GM12878 (cell line): ENCODE measurements around the gene ABHD12B.

Experiments
- EGR1 ChIP-seq, 2 experiments: IDR thresholded peaks; 1 replicate in 1 of 2; 2 replicates in 1 of 2; pipeline ENCODE4 v1.6.1; 2011 to 2012; ENCODE audit warnings: low read depth in 2 of 2, low read length in 2 of 2, borderline replicate concordance in 1 of 2, mild to moderate bottlenecking in 1 of 2, moderate library complexity in 1 of 2
- EP300 ChIP-seq, 2 experiments: fragments of 150-350 bp in 1 of 2; IDR thresholded peaks; 2 replicates each; pipeline ENCODE4 v1.6.1; 2011 to 2012; ENCODE audit warnings: low read depth in 2 of 2, low read length in 2 of 2, borderline replicate concordance in 1 of 2, improper control_type of control experiment in 1 of 2, inconsistent platforms in 1 of 2; ENCODE audit not compliant: control insufficient read depth in 1 of 2
- HCFC1 ChIP-seq: fragments of 150-350 bp; IDR thresholded peaks from 2 replicates; pipeline ENCODE4 v1.6.1; 2014; ENCODE audit warnings: low read length
- JUNB ChIP-seq: IDR thresholded peaks from 2 replicates; pipeline ENCODE4 v1.6.1; 2016; ENCODE audit warnings: antibody characterized with exemption, mild to moderate bottlenecking
- KDM1A ChIP-seq: fragments of 200-600 bp; sonication (generic); IDR thresholded peaks from 2 replicates; pipeline ENCODE4 v1.6.1; 2016; ENCODE audit warnings: borderline replicate concordance
- MEF2A ChIP-seq: IDR thresholded peaks from 2 replicates; pipeline ENCODE4 v1.6.1; 2011; ENCODE audit warnings: low read depth, mild to moderate bottlenecking, low read length, moderate library complexity; ENCODE audit not compliant: insufficient read depth
- MXI1 ChIP-seq: fragments of 150-350 bp; IDR thresholded peaks from 2 replicates; pipeline ENCODE4 v1.6.1; 2011; ENCODE audit warnings: low read depth, mild to moderate bottlenecking, inconsistent platforms, low read length, improper control_type of control experiment
- NBN ChIP-seq: fragments of 450-650 bp; IDR thresholded peaks from 2 replicates; pipeline ENCODE4 v1.6.1; 2016
- SIN3A ChIP-seq: IDR thresholded peaks from 2 replicates; pipeline ENCODE4 v1.6.1; 2012; ENCODE audit warnings: low read depth, low read length, improper control_type of control experiment
- TAF1 ChIP-seq: IDR thresholded peaks from 2 replicates; pipeline ENCODE4 v1.6.1; 2011; ENCODE audit warnings: mild to moderate bottlenecking, low read depth, low read length, borderline replicate concordance
- TCF12 ChIP-seq: IDR thresholded peaks from 2 replicates; pipeline ENCODE4 v1.6.1; 2011; ENCODE audit warnings: low read depth, mild to moderate bottlenecking, low read length
- TF ChIP-seq, protein P1 (sequence below), 3 experiments: IDR thresholded peaks in 2 of 3; conservative IDR thresholded peaks in 1 of 3; 2 replicates each; pipeline ENCODE4 v1.5.1; 2011; ENCODE audit warnings: low read depth in 3 of 3, low read length in 3 of 3, mild to moderate bottlenecking in 3 of 3, control low read depth in 2 of 3, moderate library complexity in 2 of 3, inconsistent platforms in 1 of 3, mixed read lengths in 1 of 3; ENCODE audit not compliant: control insufficient read depth in 2 of 3, insufficient read depth in 1 of 3; ENCODE audit errors: extremely low read depth in 1 of 3
- TF ChIP-seq, protein P2 (sequence below): IDR thresholded peaks from 2 replicates; pipeline ENCODE4 v1.6.1; 2012; ENCODE audit warnings: mild to moderate bottlenecking, low read depth, low read length
- TF ChIP-seq, protein P3 (sequence below): IDR thresholded peaks from 2 replicates; pipeline ENCODE4 v1.6.1; 2012; ENCODE audit warnings: low read depth, low read length, improper control_type of control experiment

DNA sequence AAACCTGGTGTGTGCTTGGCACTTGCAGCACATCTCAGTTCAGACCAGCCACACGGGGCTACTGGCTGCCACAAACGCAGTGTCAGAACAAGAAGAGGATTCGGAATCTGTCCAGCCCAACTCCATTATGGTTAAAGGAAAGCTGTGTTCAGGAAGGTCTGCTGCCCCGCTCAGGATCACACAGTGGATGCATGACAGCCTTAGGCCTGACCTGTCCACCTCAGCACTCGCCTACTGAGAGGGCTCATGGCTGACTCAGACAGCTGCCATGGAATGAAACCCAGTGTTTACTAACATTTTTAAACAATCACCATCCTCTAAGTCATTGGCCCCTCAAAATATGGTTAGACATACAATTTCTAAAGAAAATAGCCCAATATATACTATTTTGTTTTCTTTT, 35.3 kb upstream of the ABHD12B start:
- TF ChIP-seq KDM1A: no peak
- TF ChIP-seq, protein P1, sequence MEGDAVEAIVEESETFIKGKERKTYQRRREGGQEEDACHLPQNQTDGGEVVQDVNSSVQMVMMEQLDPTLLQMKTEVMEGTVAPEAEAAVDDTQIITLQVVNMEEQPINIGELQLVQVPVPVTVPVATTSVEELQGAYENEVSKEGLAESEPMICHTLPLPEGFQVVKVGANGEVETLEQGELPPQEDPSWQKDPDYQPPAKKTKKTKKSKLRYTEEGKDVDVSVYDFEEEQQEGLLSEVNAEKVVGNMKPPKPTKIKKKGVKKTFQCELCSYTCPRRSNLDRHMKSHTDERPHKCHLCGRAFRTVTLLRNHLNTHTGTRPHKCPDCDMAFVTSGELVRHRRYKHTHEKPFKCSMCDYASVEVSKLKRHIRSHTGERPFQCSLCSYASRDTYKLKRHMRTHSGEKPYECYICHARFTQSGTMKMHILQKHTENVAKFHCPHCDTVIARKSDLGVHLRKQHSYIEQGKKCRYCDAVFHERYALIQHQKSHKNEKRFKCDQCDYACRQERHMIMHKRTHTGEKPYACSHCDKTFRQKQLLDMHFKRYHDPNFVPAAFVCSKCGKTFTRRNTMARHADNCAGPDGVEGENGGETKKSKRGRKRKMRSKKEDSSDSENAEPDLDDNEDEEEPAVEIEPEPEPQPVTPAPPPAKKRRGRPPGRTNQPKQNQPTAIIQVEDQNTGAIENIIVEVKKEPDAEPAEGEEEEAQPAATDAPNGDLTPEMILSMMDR (IDR thresholded peaks at IDR 0.05 in 2 of 3, conservative IDR thresholded peaks at IDR 0.05 in 1 of 3; ENCODE audit: control insufficient read depth in 2 of 3, extremely low read depth in 1 of 3, insufficient read depth in 1 of 3, low read depth in 3 of 3, low read length in 3 of 3): no peak
- no peak for TF ChIP-seq JUNB
- TF ChIP-seq HCFC1: no peak
- TF ChIP-seq NBN: no peak
- no peak for TF ChIP-seq MXI1
- no peak for TF ChIP-seq EP300 (IDR thresholded peaks at IDR 0.05; ENCODE audit: borderline replicate concordance in 1 of 2, control insufficient read depth in 1 of 2, low read depth in 2 of 2, low read length in 2 of 2)
- TF ChIP-seq SIN3A: no peak
- no peak for TF ChIP-seq TCF12
- TF ChIP-seq EGR1 (IDR thresholded peaks at IDR 0.05; ENCODE audit: borderline replicate concordance in 1 of 2, low read depth in 2 of 2, low read length in 2 of 2): no peak
- TF ChIP-seq MEF2A: no peak
- no peak for TF ChIP-seq TAF1
- TF ChIP-seq, protein P2, sequence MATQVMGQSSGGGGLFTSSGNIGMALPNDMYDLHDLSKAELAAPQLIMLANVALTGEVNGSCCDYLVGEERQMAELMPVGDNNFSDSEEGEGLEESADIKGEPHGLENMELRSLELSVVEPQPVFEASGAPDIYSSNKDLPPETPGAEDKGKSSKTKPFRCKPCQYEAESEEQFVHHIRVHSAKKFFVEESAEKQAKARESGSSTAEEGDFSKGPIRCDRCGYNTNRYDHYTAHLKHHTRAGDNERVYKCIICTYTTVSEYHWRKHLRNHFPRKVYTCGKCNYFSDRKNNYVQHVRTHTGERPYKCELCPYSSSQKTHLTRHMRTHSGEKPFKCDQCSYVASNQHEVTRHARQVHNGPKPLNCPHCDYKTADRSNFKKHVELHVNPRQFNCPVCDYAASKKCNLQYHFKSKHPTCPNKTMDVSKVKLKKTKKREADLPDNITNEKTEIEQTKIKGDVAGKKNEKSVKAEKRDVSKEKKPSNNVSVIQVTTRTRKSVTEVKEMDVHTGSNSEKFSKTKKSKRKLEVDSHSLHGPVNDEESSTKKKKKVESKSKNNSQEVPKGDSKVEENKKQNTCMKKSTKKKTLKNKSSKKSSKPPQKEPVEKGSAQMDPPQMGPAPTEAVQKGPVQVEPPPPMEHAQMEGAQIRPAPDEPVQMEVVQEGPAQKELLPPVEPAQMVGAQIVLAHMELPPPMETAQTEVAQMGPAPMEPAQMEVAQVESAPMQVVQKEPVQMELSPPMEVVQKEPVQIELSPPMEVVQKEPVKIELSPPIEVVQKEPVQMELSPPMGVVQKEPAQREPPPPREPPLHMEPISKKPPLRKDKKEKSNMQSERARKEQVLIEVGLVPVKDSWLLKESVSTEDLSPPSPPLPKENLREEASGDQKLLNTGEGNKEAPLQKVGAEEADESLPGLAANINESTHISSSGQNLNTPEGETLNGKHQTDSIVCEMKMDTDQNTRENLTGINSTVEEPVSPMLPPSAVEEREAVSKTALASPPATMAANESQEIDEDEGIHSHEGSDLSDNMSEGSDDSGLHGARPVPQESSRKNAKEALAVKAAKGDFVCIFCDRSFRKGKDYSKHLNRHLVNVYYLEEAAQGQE: no peak
- TF ChIP-seq, protein P3, sequence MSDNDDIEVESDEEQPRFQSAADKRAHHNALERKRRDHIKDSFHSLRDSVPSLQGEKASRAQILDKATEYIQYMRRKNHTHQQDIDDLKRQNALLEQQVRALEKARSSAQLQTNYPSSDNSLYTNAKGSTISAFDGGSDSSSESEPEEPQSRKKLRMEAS: no peak
